Stimulated activated CD4-positive, alpha-beta T cell treated with anti-CD3 and anti-CD28 coated beads, Interleukin-2, amount 100 ng/mL, for 48 hours (primary cell): Measurements from ENCODE around the gene SERPINB3.
"Not testable (repeated sequence)": the region's sequence is repeated elsewhere in the genome, so short reads cannot be mapped to it uniquely, and the experiment has no call there.

ENCODE experiments used
- DNase-seq, 2 donors: peaks; one replicate each; pipeline ENCODE4 v3.0.0-alpha.2; 2020

Gene SERPINB3

GRCh38 chr18:63644694-63645093, 17.0 kb downstream of the SERPINB3 start:
- not testable (repeated sequence) for DNase-seq

GRCh38 chr18:63644142-63644541, 17.6 kb downstream of the SERPINB3 start, which contains the start of gene SERPINB4:
Gene SERPINB4, minus strand, starts transcription at chr18:63644256. Its CDS starts 679 bp downstream, at chr18:63643577.
- not testable (repeated sequence) for DNase-seq

GRCh38 chr18:63642668-63643356, 18.9 kb downstream of the SERPINB3 start:
- not testable (repeated sequence) for DNase-seq

GRCh38 chr18:63641157-63641680, 20.5 kb downstream of the SERPINB3 start:
- not testable (repeated sequence) for DNase-seq

- DNase-seq = no peak
Observed at GRCh38 chr18:63637703-63638102, 24.0 kb downstream of the SERPINB3 start.

GRCh38 chr18:63627819-63628218, 33.9 kb downstream of the SERPINB3 start:
- no peak for DNase-seq

- no peak for DNase-seq
Observed at GRCh38 chr18:63626431-63626830, 35.3 kb downstream of the SERPINB3 start.

- DNase-seq = no peak
Observed at GRCh38 chr18:63624863-63625262, 36.8 kb downstream of the SERPINB3 start.

GRCh38 chr18:63619661-63620060, 42.0 kb downstream of the SERPINB3 start:
- no peak for DNase-seq

- DNase-seq = no peak
Observed at GRCh38 chr18:63617915-63618234, 43.8 kb downstream of the SERPINB3 start.

- DNase-seq = no peak
Observed at GRCh38 chr18:63617049-63617914, 44.4 kb downstream of the SERPINB3 start.

- no peak for DNase-seq
Observed at GRCh38 chr18:63613420-63613819, 48.3 kb downstream of the SERPINB3 start.

- DNase-seq = no peak
Observed at GRCh38 chr18:63606526-63606925, 55.2 kb downstream of the SERPINB3 start.
